Gastroesophageal sphincter (tissue), 4 donors: ENCODE measurements around the gene STON2. TPM values are rescaled to one million over a fixed set of nuclear protein-coding genes. Genes with fewer than 3 reads are reported as not detected.

Source experiments
- ATAC-seq: fragments of 150-250 bp; one replicate; pipeline ENCODE4 v1.9.1; 2016; ENCODE audit warnings: mild to moderate bottlenecking, moderate library complexity
- H3K27ac ChIP-seq, 4 donors: fragments of 200-600 bp; sonication (generic) in 3 of 4; 1 replicate in 3 of 4; 2 replicates in 1 of 4; pipeline ENCODE4 v1.5.1; 2016 to 2019
- H3K27me3 ChIP-seq: fragments of 200-600 bp; sonication (generic); one replicate; pipeline ENCODE4 v1.5.1; 2019
- H3K36me3 ChIP-seq, 2 donors: fragments of 200-600 bp; sonication (generic); one replicate each; pipeline ENCODE4 v1.5.1; 2019; ENCODE audit warnings: control low read depth in 1 of 2
- H3K4me1 ChIP-seq, 3 donors: fragments of 200-600 bp; sonication (generic); 1 replicate in 2 of 3; 2 replicates in 1 of 3; pipeline ENCODE4 v1.5.1; 2016 to 2019; ENCODE audit warnings: control low read depth in 2 of 3
- H3K4me3 ChIP-seq, 2 donors: fragments of 200-600 bp; sonication (generic); one replicate each; pipeline ENCODE4 v1.5.1; 2019; ENCODE audit warnings: mild to moderate bottlenecking in 1 of 2, moderate library complexity in 1 of 2
- H3K9me3 ChIP-seq, 3 donors: fragments of 200-600 bp; sonication (generic); one replicate each; pipeline ENCODE4 v1.5.1; 2017 to 2019; ENCODE audit warnings: control low read depth in 2 of 3
- CTCF ChIP-seq, 4 experiments: fragments of 200-600 bp in 2 of 4; fragments of 450-650 bp in 2 of 4; sonication (generic) in 1 of 4; IDR thresholded peaks; one replicate each; pipeline ENCODE4 v1.5.1; 2017 to 2019; ENCODE audit warnings: antibody characterized with exemption in 4 of 4, mild to moderate bottlenecking in 2 of 4, moderate library complexity in 2 of 4
- EP300 ChIP-seq: sonication (generic); formaldehyde crosslinking; IDR thresholded peaks from one replicate; pipeline ENCODE4 v1.6.1; 2017; ENCODE audit warnings: antibody characterized with exemption, mild to moderate bottlenecking
- POLR2A ChIP-seq, 2 donors: fragments of 450-650 bp; IDR thresholded peaks; one replicate each; pipeline ENCODE4 v1.6.1; 2017; ENCODE audit warnings: antibody characterized with exemption in 2 of 2, mild to moderate bottlenecking in 2 of 2, moderate library complexity in 1 of 2
- POLR2AphosphoS5 ChIP-seq: sonication (generic); formaldehyde crosslinking; IDR thresholded peaks from one replicate; pipeline ENCODE4 v1.6.1; 2017; ENCODE audit warnings: antibody characterized with exemption
- WGBS, 2 donors: methylation state at CpG; one replicate each; pipeline ENCODE4 v1.1.5; 2018; ENCODE audit warnings: low coverage in 1 of 2; 5-methylcytosine and 5-hydroxymethylcytosine counted together
- total RNA-seq, 4 donors: library from RNA; depleted of rRNA; stranded (reverse); fragments of >200 nt; gene quantifications; one replicate each; pipeline ENCODE4 v1.1.0, GENCODE V29; 2016

Gene STON2
- total RNA-seq, 4 donors from 2014 or later, result 2.8 to 11.6 (median 11.5) TPM

GRCh38 chr14:81286574-81287370 lies 113.4 kb downstream of the STON2 start:
- 57 to 78% methylated on average over 7 to 8 of the region's 8 CpGs for WGBS, 2 donors
- TF ChIP-seq POLR2A (IDR thresholded peaks at IDR 0.05), result no peak
- TF ChIP-seq EP300, result no peak
- no peak for TF ChIP-seq POLR2AphosphoS5
- no peak for TF ChIP-seq CTCF (IDR thresholded peaks at IDR 0.05)
- Histone ChIP-seq H3K27me3 (no peaks in the 10 kb centered on the region), H3K27ac (no peak overlapping the region), H3K4me1 (no peaks in the 10 kb centered on the region), H3K9me3 (no peaks in the 10 kb centered on the region), H3K36me3 (no peaks in the 10 kb centered on the region), H3K4me3 (no peak overlapping the region)
- ATAC-seq, result no peak

DNA sequence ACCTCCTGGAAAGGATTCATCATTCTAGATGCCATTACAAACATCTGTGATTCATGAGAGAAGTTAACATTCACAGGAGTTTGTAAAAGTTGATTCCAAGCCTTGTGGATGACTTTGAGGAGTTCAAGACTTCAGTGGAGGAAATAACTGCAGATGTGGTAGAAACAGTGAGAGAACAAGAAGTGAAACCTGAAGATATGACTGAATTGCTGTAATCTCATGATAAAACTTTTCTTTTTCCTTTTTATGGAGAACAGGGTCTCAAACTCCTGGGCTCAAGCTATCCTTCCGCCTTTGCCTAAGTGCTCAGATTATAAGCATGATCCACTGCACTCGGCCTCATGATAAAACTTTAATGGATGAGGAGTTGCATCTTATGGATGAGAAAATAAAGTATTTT lies 114.9 kb downstream of the STON2 start:
- no peaks in the 10 kb centered on the region for H3K9me3 ChIP-seq
- 82 to 100% methylated on average over 1 to 2 of the region's 2 CpGs for WGBS, 2 donors
- no peak for ATAC-seq
- H3K36me3 ChIP-seq, result no peaks in the 10 kb centered on the region
- no peak overlapping the region for H3K4me3 ChIP-seq
- H3K27me3 ChIP-seq, result no peaks in the 10 kb centered on the region
- H3K4me1 ChIP-seq, result no peaks in the 10 kb centered on the region
- H3K27ac ChIP-seq, result no peak overlapping the region
- TF ChIP-seq CTCF (IDR thresholded peaks at IDR 0.05) (no peak), POLR2AphosphoS5 (no peak), POLR2A (IDR thresholded peaks at IDR 0.05) (no peak), EP300 (no peak)

DNA sequence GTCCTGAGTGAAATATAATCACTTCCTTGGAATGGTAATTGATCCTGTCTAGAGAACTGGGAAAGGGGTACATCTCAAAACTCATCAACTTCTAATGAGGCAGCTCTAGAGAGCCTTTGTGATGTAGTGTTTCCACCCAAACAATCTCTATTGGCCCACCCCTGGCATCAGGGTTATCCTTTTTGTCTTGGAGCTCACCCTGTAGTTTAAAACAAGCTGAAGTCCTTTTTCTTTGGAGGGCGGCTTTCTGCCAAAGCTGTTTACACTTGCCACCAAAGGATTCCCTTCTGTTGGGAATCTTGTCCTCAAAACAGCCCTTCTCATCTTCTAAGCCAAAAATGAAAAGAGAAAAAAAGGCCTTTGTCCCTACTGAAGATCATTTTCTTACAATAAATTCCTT lies 118.8 kb downstream of the STON2 start:
- Histone ChIP-seq H3K27ac (no peak overlapping the region), H3K9me3 (no peaks in the 10 kb centered on the region), H3K4me3 (no peak overlapping the region), H3K36me3 (no peaks in the 10 kb centered on the region), H3K4me1 (no peaks in the 10 kb centered on the region), H3K27me3 (no peaks in the 10 kb centered on the region)
- no peak for ATAC-seq
- WGBS, 2 donors, result 56 to 75% methylated on average over 1 of the region's 1 CpG
- TF ChIP-seq POLR2A (IDR thresholded peaks at IDR 0.05), result no peak
- TF ChIP-seq CTCF (IDR thresholded peaks at IDR 0.05), result no peak
- no peak for TF ChIP-seq EP300
- TF ChIP-seq POLR2AphosphoS5, result no peak

DNA sequence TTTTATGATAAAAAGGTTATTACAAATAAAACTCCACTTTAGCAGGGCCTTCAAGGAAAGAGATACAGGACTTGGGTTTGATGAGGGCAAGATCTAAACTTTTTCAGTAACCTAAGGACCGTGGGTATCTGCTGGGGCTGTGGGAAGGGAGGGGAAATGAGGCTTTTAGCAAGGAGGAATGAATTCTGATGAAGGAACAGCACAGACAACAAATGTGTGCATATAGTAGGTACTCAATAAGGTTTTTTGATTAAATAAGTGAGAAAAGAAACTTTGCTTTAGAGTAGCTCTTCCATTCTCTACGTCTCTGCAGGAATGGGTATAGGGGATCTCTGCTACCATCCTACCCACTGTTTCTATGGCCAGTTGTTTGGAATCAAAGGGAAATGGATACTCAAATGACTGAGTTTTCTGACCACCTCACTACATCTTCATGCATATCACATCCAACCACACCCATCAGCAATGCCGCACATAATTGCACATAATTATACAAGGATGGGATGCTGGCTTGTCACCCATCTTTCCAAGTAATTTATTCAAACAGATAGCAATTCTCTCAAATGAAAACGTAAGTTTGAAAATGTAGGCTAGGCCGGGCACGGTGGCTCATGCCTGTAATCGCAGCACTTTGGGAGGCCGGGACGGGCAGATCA lies 119.9 kb downstream of the STON2 start:
- WGBS, 2 donors, result 74 to 94% methylated on average over 4 to 8 of the region's 9 CpGs

More for the DNA sequence above, 119.9 kb downstream of the STON2 start:
- Histone ChIP-seq H3K27me3 (no peaks in the 10 kb centered on the region), H3K4me1 (no peaks in the 10 kb centered on the region), H3K9me3 (no peaks in the 10 kb centered on the region), H3K36me3 (no peaks in the 10 kb centered on the region), H3K27ac (no peak overlapping the region), H3K4me3 (no peak overlapping the region)
- TF ChIP-seq CTCF (IDR thresholded peaks at IDR 0.05) (no peak), EP300 (no peak), POLR2A (IDR thresholded peaks at IDR 0.05) (no peak), POLR2AphosphoS5 (no peak)
- no peak for ATAC-seq
